Retinal pigment epithelial cell (primary cell): ENCODE measurements around the gene MRPL33.

Source experiments
- DNase-seq: peaks from one replicate; pipeline ENCODE4 v3.0.0-alpha.2; 2010; ENCODE audit warnings: low read depth
- H3K4me3 ChIP-seq: 2 replicates; pipeline ENCODE4 v1.5.1; 2011; ENCODE audit warnings: mild to moderate bottlenecking, low read length, control low read depth, moderate library complexity
- TF ChIP-seq, protein P1 (sequence below): conservative IDR thresholded peaks from 2 replicates; pipeline ENCODE4 v1.5.1; 2011; ENCODE audit warnings: low read depth, low read length, control low read depth, inconsistent platforms

The MRPL33 gene

DNA sequence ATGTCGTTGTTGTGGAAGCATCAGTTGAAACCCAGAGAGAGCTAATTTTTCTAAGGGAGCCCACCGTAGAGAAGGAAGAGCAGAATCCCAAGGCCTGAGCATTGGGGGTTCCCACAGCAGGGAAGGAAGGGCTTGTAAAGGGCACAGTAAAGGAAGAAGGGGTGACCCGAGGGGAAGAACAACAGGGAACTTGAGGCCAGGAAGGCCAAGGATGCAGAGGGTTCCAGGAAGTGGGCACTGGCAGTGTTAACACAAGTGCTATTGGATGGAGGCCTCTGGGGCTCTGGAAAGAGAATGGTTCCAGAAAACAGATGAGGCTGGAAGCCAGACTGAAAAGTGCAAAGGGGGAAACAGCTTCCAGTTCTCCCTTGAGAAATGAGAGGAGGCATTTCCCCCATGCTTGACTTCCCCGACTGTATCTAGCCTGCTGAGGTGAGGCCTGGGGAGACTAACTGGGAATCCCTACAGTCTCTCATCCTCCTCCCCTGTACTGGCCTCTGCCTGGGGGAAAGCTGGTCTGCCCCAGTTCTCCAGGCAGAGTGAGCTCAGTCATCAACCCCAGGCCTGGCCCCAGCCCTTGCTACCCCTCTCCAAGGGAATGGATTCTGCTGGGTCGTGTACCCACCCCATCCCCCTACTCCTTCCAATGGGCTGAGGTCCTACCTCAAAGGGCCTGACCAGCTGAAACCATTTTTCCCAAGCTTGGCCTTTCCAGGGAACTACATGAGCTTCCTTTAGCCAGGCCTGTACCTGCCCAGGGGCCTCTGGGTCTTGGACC is 43.2 kb upstream of the MRPL33 start:
- no peak overlapping the region for H3K4me3 ChIP-seq
- TF ChIP-seq, protein P1, sequence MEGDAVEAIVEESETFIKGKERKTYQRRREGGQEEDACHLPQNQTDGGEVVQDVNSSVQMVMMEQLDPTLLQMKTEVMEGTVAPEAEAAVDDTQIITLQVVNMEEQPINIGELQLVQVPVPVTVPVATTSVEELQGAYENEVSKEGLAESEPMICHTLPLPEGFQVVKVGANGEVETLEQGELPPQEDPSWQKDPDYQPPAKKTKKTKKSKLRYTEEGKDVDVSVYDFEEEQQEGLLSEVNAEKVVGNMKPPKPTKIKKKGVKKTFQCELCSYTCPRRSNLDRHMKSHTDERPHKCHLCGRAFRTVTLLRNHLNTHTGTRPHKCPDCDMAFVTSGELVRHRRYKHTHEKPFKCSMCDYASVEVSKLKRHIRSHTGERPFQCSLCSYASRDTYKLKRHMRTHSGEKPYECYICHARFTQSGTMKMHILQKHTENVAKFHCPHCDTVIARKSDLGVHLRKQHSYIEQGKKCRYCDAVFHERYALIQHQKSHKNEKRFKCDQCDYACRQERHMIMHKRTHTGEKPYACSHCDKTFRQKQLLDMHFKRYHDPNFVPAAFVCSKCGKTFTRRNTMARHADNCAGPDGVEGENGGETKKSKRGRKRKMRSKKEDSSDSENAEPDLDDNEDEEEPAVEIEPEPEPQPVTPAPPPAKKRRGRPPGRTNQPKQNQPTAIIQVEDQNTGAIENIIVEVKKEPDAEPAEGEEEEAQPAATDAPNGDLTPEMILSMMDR = no peak
- no peak for DNase-seq

DNA sequence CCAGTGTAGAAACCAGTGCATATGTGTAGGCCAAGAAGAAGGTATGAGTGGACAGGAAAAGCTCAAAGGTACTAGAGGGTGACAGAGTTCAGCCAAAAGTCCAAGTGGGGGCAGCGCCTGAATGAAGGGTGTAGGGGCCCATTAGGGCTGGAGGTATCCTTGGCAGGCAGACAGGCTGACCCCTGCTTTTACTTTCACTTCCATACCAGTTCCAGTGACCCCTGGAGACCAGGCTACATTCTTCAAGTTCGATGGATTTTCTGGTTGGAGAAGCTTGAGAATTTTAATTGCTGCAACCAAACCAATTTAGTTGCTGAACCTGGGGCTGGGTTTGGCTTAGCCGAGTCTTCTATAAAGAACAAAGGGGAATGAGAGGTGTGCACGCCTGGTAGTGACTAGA is 42.3 kb upstream of the MRPL33 start:
- DNase-seq = no peak
- no peak overlapping the region for H3K4me3 ChIP-seq
- TF ChIP-seq, protein P1 = no peak

DNA sequence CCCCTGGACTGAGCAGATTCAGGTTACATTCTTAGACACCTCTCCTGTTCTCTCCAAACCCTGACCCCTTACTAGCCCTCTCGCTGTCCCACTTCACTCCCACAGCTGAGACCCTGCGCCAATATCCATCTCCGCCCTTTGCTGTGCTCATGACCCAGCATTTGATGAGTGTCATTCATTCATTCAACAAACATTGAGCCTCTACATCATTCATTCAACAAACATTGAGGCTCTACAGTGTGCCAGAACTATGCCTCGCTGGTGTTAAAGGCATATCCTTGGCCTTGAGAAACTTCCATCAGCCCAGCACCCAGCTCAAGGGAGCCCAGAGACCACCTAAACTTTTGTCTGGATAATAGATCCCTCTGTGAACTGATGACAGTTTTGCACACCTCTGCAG is 41.9 kb upstream of the MRPL33 start:
- H3K4me3 ChIP-seq = no peak overlapping the region
- DNase-seq = no peak
- TF ChIP-seq, protein P1 = no peak

DNA sequence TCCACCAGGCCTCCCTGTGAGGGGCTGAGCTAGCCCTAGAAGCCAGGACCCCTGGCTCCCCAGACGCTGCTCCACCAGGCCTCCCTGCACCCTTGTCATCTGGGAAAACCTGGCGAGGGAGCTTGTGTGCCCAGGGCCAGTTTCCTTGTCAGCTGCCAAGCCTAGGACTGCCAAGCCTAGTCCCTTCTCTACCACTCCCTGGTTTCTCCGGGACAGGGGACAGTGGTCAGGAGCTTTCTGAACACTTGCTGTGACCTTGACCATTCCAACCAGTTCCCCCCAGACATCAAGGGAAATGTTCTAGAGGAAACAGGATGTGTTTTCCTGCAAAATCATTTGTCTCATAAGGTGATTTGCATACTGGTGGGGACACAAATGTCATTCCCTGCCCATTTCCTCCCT is 41.3 kb upstream of the MRPL33 start:
- no peak for DNase-seq
- no peak overlapping the region for H3K4me3 ChIP-seq
- TF ChIP-seq, protein P1 = no peak

DNA sequence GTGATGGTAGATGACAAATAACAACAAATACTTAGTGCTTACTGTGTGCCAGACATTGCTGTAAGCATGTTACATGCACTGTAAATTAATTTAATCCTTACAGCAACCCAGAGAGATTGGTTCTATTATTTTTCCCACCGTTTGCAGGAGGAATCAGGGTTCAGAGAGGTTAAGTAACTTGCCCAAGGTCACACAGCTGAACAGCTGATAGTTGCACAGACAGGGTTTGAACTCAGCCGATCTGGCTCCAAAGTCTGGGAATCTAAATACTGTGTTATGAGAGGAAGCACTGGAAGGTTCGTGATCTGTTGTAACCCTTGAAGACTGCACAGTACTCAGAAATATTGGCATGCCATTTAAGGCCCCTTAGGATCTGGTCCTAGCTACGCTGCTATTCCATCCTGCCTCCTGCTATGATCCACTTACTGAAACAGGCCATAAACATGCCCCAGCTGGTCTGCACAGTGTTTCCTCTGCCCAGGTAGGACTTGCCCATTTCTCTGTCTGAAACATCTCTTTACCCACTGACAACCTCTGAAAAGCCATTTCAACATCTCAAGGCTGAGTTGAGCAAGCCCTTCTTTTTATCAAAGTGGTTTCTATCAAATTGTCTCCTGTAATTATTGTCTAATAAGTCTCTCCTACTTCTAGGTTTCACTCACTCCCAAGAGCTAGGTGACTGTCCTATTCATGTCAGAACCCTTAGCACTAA is 40.4 kb upstream of the MRPL33 start:
- no peak overlapping the region for H3K4me3 ChIP-seq
- DNase-seq = no peak
- TF ChIP-seq, protein P1 = no peak

DNA sequence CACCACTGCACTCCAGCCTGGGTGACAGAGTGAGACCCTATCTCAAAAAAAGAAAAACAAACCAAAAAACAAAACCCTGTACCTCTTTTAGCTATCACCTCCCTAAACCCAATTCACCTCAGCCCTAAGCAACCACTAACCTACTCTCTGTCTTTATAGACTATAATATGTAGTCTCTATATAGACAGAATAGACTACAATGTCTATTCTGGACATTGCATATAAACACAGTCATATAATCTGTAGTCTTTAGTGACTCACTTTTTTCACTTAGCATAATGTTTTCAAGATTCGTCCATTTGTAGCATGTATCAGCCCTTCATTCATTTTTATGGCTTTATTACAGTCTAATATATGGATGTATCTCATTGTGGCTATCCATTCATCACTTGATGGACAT is 37.2 kb upstream of the MRPL33 start:
- DNase-seq = no peak
- TF ChIP-seq, protein P1 = no peak
- H3K4me3 ChIP-seq = no peak overlapping the region

DNA sequence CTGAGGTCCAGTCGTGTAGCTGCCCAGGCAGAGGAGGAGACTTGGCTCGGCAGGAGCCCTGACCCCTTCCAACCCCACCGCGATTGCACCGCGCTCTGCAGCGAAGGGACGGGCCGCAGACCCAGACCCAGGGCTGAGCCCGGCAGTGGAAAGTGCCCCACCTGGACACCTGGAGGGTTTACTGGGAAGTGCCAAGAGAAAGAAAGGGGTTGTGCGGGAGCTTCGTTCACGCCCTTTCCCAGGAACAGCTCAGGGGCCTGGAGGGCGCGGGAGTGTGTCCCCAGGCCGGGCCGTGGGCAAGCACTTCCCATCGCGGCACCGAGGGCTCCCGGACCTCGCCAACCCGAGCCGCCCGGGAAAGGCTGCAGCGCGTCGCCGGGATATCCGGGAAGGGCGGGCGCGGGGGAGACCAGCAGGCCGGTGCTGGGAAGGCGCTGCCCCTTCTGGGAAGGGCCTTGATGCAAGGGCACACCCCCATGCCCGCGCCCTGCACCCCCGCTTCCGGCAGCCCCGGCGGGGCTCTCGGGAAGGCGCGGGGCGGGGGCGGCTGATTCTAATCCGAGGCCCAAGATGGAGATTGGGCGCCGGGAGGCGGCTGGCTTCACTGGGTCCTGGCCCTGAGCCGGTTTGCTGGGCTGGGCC is 36.1 kb upstream of the MRPL33 start:
- peak; percentile 51 for DNase-seq
- H3K4me3 ChIP-seq = peak overlapping the region; percentile 50
- TF ChIP-seq, protein P1 = no peak
